HepG2 (cell line): Measurements from ENCODE around the gene ATP8A1. TPM values are rescaled to one million over a fixed set of nuclear protein-coding genes. Genes with fewer than 3 reads are reported as not detected.

Source experiments
- CHCHD3 ChIP-seq: sonication (generic); formaldehyde crosslinking; IDR thresholded peaks from 2 replicates; pipeline ENCODE4 v1.8.0; 2022; ENCODE audit warnings: mild to moderate bottlenecking, missing genetic modification reagents, moderate library complexity
- ERF ChIP-seq: IDR thresholded peaks from 2 replicates; pipeline ENCODE4 v1.6.1; 2018; ENCODE audit warnings: missing biosample characterization, missing genetic modification reagents
- FLYWCH1 ChIP-seq: sonication (generic); formaldehyde crosslinking; IDR thresholded peaks from 2 replicates; pipeline ENCODE4 v1.8.1; 2023; ENCODE audit warnings: mild to moderate bottlenecking, missing genetic modification reagents
- FOXA1 ChIP-seq, 2 experiments: fragments of 450-650 bp in 1 of 2; sonication (generic) in 1 of 2; formaldehyde crosslinking in 1 of 2; IDR thresholded peaks; 2 replicates each; pipeline versions ENCODE4 v1.4.0 to v1.6.1; 2016 to 2020; ENCODE audit warnings: missing genetic modification reagents in 1 of 2
- GABPA ChIP-seq, 2 experiments: IDR thresholded peaks; 2 replicates each; pipeline ENCODE4 v1.6.1; 2011 to 2016; ENCODE audit warnings: low read depth in 2 of 2, low read length in 1 of 2, missing biosample characterization in 1 of 2, missing genetic modification characterization in 1 of 2
- HMG20A ChIP-seq: IDR thresholded peaks from 2 replicates; pipeline ENCODE4 v1.6.1; 2016; ENCODE audit warnings: borderline replicate concordance
- IKZF1 ChIP-seq: fragments of 450-650 bp; IDR thresholded peaks from 2 replicates; pipeline ENCODE4 v1.7.1; 2016
- KDM4B ChIP-seq: sonication (generic); formaldehyde crosslinking; IDR thresholded peaks from 2 replicates; pipeline ENCODE4 v1.4.0; 2020; ENCODE audit warnings: missing genetic modification reagents
- MIER2 ChIP-seq: IDR thresholded peaks from 2 replicates; pipeline ENCODE4 v1.6.1; 2016; ENCODE audit warnings: missing biosample characterization, missing genetic modification reagents
- NR2F2 ChIP-seq: IDR thresholded peaks from 2 replicates; pipeline ENCODE4 v1.6.1; 2012; ENCODE audit warnings: low read depth, inconsistent platforms, borderline replicate concordance
- SATB2 ChIP-seq: sonication (generic); formaldehyde crosslinking; IDR thresholded peaks from 2 replicates; pipeline ENCODE4 v1.5.0; 2020; ENCODE audit warnings: missing genetic modification reagents
- SKI ChIP-seq: fragments of 450-650 bp; IDR thresholded peaks from one replicate; pipeline ENCODE4 v1.6.1; 2018; ENCODE audit warnings: mild to moderate bottlenecking; ENCODE audit not compliant: partially characterized antibody
- ZNF124 ChIP-seq: sonication (generic); formaldehyde crosslinking; IDR thresholded peaks from 2 replicates; pipeline ENCODE4 v1.4.0; 2020; ENCODE audit warnings: missing genetic modification reagents
- ZSCAN31 ChIP-seq: sonication (generic); formaldehyde crosslinking; IDR thresholded peaks from 2 replicates; pipeline ENCODE4 v1.5.0; 2020; ENCODE audit warnings: low read depth, mild to moderate bottlenecking, missing genetic modification reagents
- polyA plus RNA-seq, 8 experiments: library from polyadenylated mRNA; depleted of rRNA in 3 of 8; stranded (reverse) in 7 of 8; unstranded in 1 of 8; fragments of >200 nt; fragmentation: Illumina TruSeq in 4 of 8; extraction: Trizol in 4 of 8; gene quantifications; 2 replicates each; pipeline versions ENCODE4 v1.2.1 to v1.2.3, GENCODE V29; 2011 to 2016; ENCODE audit warnings: low read depth in 4 of 8, missing spikeins in 1 of 8, mixed read lengths in 1 of 8; ENCODE audit not compliant: insufficient read depth in 1 of 8
- total RNA-seq, 5 experiments: library from RNA; depleted of rRNA; stranded (reverse); fragments of >200 nt; fragmentation: Illumina TruSeq; extraction: Trizol; gene quantifications; 2 replicates each; pipeline ENCODE4 v1.2.3, GENCODE V29; 2016; ENCODE audit warnings: low read depth in 1 of 5
- TF ChIP-seq, protein P1 (sequence below): sonication (generic); formaldehyde crosslinking; IDR thresholded peaks from 2 replicates; pipeline ENCODE4 v1.9.0; 2022; ENCODE audit warnings: low read depth, missing genetic modification reagents
- TF ChIP-seq, protein P2 (sequence below): sonication (generic); formaldehyde crosslinking; IDR thresholded peaks from 2 replicates; pipeline ENCODE4 v1.4.0; 2020; ENCODE audit warnings: missing genetic modification reagents
- TF ChIP-seq, protein P3 (sequence below): sonication (generic); formaldehyde crosslinking; IDR thresholded peaks from 2 replicates; pipeline ENCODE4 v1.8.1; 2022; ENCODE audit warnings: low read depth, mild to moderate bottlenecking, missing genetic modification reagents
- TF ChIP-seq, protein P4 (sequence below): sonication (generic); formaldehyde crosslinking; IDR thresholded peaks from 2 replicates; pipeline ENCODE4 v1.4.0; 2020; ENCODE audit warnings: missing genetic modification reagents
- TF ChIP-seq, protein P5 (sequence below): fragments of 450-650 bp; IDR thresholded peaks from 2 replicates; pipeline ENCODE4 v1.6.1; 2016

The ATP8A1 gene
- total and polyA plus RNA-seq, 2 of the 13 experiments (the other 11 are each of a cell fraction or from before 2014, with no cell fraction given), result 1.7 to 6.2 TPM

DNA sequence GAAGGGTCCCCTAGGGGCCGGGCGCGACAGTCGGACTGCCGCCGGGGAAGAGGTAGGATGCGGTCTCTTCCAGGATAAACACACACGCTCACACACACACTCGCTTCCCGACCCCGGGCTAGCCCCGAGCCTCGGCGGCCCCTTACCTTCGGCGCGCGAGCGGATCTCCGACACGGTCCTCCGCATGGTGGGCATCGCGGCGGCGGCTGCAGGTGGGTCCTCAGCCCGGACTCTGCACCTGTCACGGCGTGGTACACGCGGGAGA lies 294 bp downstream of the ATP8A1 start (continued):
- TF ChIP-seq, protein P1, sequence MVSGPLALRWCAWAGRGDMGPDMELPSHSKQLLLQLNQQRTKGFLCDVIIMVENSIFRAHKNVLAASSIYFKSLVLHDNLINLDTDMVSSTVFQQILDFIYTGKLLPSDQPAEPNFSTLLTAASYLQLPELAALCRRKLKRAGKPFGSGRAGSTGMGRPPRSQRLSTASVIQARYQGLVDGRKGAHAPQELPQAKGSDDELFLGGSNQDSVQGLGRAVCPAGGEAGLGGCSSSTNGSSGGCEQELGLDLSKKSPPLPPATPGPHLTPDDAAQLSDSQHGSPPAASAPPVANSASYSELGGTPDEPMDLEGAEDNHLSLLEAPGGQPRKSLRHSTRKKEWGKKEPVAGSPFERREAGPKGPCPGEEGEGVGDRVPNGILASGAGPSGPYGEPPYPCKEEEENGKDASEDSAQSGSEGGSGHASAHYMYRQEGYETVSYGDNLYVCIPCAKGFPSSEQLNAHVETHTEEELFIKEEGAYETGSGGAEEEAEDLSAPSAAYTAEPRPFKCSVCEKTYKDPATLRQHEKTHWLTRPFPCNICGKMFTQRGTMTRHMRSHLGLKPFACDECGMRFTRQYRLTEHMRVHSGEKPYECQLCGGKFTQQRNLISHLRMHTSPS (CRISPR knock-in tag), result no peak
- no peak for TF ChIP-seq CHCHD3 (CRISPR knock-in tag)
- TF ChIP-seq ZNF124 (CRISPR knock-in tag), result no peak
- TF ChIP-seq GABPA (IDR thresholded peaks at IDR 0.05; ENCODE audit: low read depth, low read length), result no peak
- no peak for TF ChIP-seq GABPA (CRISPR knock-in tag; IDR thresholded peaks at IDR 0.05; ENCODE audit: low read depth)
- TF ChIP-seq, protein P2, sequence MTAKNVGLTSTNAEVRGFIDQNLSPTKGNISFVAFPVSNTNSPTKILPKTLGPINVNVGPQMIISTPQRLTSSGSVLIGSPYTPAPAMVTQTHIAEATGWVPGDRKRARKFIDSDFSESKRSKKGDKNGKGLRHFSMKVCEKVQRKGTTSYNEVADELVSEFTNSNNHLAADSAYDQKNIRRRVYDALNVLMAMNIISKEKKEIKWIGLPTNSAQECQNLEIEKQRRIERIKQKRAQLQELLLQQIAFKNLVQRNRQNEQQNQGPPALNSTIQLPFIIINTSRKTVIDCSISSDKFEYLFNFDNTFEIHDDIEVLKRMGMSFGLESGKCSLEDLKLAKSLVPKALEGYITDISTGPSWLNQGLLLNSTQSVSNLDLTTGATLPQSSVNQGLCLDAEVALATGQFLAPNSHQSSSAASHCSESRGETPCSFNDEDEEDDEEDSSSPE, result no peak
- TF ChIP-seq, protein P3, sequence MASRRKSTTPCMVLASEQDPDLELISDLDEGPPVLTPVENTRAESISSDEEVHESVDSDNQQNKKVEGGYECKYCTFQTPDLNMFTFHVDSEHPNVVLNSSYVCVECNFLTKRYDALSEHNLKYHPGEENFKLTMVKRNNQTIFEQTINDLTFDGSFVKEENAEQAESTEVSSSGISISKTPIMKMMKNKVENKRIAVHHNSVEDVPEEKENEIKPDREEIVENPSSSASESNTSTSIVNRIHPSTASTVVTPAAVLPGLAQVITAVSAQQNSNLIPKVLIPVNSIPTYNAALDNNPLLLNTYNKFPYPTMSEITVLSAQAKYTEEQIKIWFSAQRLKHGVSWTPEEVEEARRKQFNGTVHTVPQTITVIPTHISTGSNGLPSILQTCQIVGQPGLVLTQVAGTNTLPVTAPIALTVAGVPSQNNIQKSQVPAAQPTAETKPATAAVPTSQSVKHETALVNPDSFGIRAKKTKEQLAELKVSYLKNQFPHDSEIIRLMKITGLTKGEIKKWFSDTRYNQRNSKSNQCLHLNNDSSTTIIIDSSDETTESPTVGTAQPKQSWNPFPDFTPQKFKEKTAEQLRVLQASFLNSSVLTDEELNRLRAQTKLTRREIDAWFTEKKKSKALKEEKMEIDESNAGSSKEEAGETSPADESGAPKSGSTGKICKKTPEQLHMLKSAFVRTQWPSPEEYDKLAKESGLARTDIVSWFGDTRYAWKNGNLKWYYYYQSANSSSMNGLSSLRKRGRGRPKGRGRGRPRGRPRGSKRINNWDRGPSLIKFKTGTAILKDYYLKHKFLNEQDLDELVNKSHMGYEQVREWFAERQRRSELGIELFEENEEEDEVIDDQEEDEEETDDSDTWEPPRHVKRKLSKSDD (CRISPR knock-in tag), result no peak
- no peak for TF ChIP-seq FLYWCH1 (CRISPR knock-in tag)
- no peak for TF ChIP-seq ZSCAN31
- TF ChIP-seq ERF (CRISPR knock-in tag), result no peak
- TF ChIP-seq SKI, result no peak
- no peak for TF ChIP-seq FOXA1 (IDR thresholded peaks at IDR 0.05)
- TF ChIP-seq FOXA1 (CRISPR knock-in tag; IDR thresholded peaks at IDR 0.05), result no peak
- TF ChIP-seq HMG20A, result no peak
- TF ChIP-seq SATB2 (CRISPR knock-in tag), result no peak
- TF ChIP-seq, protein P4, sequence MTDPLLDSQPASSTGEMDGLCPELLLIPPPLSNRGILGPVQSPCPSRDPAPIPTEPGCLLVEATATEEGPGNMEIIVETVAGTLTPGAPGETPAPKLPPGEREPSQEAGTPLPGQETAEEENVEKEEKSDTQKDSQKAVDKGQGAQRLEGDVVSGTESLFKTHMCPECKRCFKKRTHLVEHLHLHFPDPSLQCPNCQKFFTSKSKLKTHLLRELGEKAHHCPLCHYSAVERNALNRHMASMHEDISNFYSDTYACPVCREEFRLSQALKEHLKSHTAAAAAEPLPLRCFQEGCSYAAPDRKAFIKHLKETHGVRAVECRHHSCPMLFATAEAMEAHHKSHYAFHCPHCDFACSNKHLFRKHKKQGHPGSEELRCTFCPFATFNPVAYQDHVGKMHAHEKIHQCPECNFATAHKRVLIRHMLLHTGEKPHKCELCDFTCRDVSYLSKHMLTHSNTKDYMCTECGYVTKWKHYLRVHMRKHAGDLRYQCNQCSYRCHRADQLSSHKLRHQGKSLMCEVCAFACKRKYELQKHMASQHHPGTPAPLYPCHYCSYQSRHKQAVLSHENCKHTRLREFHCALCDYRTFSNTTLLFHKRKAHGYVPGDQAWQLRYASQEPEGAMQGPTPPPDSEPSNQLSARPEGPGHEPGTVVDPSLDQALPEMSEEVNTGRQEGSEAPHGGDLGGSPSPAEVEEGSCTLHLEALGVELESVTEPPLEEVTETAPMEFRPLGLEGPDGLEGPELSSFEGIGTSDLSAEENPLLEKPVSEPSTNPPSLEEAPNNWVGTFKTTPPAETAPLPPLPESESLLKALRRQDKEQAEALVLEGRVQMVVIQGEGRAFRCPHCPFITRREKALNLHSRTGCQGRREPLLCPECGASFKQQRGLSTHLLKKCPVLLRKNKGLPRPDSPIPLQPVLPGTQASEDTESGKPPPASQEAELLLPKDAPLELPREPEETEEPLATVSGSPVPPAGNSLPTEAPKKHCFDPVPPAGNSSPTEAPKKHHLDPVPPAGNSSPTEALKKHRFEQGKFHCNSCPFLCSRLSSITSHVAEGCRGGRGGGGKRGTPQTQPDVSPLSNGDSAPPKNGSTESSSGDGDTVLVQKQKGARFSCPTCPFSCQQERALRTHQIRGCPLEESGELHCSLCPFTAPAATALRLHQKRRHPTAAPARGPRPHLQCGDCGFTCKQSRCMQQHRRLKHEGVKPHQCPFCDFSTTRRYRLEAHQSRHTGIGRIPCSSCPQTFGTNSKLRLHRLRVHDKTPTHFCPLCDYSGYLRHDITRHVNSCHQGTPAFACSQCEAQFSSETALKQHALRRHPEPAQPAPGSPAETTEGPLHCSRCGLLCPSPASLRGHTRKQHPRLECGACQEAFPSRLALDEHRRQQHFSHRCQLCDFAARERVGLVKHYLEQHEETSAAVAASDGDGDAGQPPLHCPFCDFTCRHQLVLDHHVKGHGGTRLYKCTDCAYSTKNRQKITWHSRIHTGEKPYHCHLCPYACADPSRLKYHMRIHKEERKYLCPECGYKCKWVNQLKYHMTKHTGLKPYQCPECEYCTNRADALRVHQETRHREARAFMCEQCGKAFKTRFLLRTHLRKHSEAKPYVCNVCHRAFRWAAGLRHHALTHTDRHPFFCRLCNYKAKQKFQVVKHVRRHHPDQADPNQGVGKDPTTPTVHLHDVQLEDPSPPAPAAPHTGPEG (CRISPR knock-in tag), result no peak
- TF ChIP-seq, protein P5, sequence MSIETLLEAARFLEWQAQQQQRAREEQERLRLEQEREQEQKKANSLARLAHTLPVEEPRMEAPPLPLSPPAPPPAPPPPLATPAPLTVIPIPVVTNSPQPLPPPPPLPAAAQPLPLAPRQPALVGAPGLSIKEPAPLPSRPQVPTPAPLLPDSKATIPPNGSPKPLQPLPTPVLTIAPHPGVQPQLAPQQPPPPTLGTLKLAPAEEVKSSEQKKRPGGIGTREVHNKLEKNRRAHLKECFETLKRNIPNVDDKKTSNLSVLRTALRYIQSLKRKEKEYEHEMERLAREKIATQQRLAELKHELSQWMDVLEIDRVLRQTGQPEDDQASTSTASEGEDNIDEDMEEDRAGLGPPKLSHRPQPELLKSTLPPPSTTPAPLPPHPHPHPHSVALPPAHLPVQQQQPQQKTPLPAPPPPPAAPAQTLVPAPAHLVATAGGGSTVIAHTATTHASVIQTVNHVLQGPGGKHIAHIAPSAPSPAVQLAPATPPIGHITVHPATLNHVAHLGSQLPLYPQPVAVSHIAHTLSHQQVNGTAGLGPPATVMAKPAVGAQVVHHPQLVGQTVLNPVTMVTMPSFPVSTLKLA, result no peak
- TF ChIP-seq NR2F2, result no peak
- TF ChIP-seq IKZF1, result no peak
- no peak for TF ChIP-seq KDM4B
- TF ChIP-seq MIER2 (CRISPR knock-in tag), result no peak
